ENCODE data around the gene AGAP9. TPM values are rescaled to one million over a fixed set of nuclear protein-coding genes. Genes with fewer than 3 reads are reported as not detected.
"Not testable (repeated sequence)": the region's sequence is repeated elsewhere in the genome, so short reads cannot be mapped to it uniquely, and the experiment has no call there.

Gene AGAP9
- total and polyA plus RNA-seq, 5 donors, result 3.3 to 4.9 (median 4.6) TPM

DNA sequence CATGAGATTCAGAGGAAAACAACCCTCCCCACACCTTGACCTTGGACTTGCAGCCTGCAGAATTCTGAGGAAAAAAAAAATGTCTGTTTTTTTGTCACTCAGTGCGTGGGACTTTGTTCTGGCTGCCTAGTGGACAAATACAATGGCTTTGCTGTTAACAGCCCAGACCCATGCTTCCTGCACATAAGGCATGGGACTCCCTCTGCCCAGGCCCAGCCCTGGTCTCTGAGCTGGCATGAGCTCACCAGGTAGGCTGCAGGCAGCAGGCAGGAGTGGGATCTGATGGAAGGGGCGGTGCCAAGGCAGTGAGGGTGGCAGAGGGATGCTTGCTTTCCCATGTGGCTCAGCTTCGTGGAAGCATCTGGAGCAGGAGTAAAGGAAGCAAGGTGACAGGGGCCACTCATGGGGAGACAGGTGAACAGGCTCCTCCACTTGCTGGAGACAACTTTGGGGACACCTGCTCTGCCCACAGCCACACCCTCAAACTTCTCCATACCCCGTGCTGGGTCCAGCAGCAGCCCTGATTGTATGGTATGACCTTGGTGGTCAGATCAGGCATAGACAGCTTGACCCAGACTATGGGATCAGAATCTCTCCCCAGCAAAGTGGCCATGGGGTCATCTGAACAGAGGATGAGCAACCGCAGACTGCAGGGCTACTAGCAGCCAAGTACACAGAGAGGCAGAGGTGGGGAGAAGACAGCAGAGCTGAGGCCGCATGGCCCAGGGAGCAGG, 66.5 kb downstream of the AGAP9 start:
- no peaks in the 10 kb centered on the region for H3K4me1 ChIP-seq (ENCODE audit: control insufficient read depth, insufficient read depth, low read length)
- no peak overlapping the region for H3K4me3 ChIP-seq (ENCODE audit: low read length)
- WGBS, result 90% methylated on average over 6 of the region's 6 CpGs
- ATAC-seq (no peak), DNase-seq (no peak)
- no peak overlapping the region for H3K27ac ChIP-seq (ENCODE audit: low read length)
- H3K9me3 ChIP-seq (ENCODE audit: control insufficient read depth, low read length), result no peaks in the 10 kb centered on the region
- intact Hi-C loops (cut with DNase I), result no loop called here
- H3K27me3 ChIP-seq (ENCODE audit: control insufficient read depth, insufficient read depth), result no peaks in the 10 kb centered on the region

DNA sequence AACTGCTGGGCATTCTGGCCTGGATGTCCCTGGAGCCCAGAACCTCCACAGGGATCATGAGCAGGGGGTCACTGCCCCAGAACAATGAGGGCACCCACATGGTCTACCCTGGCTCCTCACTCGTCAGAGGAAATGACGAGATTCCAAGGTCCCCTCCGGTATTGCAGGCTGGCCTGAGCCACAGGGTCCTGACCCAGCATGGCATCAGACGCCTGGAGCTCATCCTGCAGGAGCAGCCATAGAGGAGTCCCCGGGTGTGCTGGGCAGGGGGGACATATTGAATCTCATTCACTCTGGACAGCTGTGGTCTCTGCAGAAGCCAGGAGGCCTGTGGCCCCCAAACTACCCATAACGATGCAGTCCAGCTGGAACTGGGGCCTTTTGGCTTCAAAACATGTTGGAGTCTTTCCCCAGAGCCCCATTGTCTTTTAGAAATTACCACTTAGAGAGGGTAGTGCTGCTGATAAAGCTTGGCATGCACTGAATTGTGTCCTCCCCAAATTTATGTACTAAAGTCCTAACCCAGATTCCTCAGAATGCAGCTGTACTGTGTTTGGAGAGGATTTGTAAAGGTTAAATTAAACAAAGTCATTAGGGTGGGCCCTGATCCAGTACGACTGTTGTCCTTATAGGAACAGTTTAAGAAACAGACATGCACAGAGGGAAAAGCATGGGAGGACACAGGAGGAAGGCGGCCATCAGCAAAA, 67.2 kb downstream of the AGAP9 start:
- ATAC-seq (no peak), DNase-seq (no peak)
- Histone ChIP-seq H3K4me3 (ENCODE audit: low read length) (no peak overlapping the region), H3K9me3 (ENCODE audit: control insufficient read depth, low read length) (no peaks in the 10 kb centered on the region), H3K27ac (ENCODE audit: low read length) (no peak overlapping the region), H3K27me3 (ENCODE audit: control insufficient read depth, insufficient read depth) (no peaks in the 10 kb centered on the region), H3K4me1 (ENCODE audit: control insufficient read depth, insufficient read depth, low read length) (no peaks in the 10 kb centered on the region)
- intact Hi-C loops (cut with DNase I), result no loop called here
- whole genome bisulfite sequencing, result 71% methylated on average over 8 of the region's 8 CpGs

DNA sequence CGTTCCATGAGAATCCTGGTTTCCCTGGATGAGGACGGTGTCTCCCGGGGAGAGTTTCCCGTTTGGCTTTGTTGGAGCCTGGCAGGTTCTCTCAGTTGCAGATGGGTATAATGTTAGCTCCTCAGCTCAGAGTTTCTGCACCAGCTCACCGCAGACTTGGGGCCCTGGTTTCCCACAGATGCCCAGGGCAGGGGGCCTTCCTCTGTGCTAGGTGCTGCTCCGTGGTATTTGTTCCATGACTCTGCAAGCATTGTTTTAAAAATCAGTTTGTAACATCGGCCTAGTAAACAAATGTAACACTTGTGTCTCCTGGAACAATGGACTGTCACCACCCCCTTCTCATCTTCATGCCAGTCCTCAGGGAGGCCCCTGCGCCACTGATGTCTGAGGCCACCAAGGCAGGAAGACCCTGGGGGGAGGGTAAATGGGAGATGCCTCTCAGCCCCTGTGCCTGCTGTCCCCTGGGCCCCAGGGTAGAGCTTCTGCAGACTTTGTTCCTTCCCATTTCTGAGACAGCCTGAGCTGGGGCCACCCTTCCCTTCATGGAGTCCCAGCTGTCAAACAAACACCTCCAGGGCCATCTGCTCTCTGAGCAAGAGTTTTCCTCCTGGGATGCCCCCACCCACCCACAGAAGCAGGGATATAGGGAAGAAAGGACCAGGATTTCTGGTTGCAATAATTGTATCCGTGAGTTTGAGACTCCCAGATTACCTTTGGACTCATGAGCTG, 67.9 kb downstream of the AGAP9 start:
- ATAC-seq; H3K27me3 ChIP-seq (ENCODE audit: control insufficient read depth, insufficient read depth); H3K9me3 ChIP-seq (ENCODE audit: control insufficient read depth, low read length); H3K4me1 ChIP-seq (ENCODE audit: control insufficient read depth, insufficient read depth, low read length); DNase-seq; H3K27ac ChIP-seq (ENCODE audit: low read length); H3K4me3 ChIP-seq (ENCODE audit: low read length); intact Hi-C loops (cut with DNase I): not testable (repeated sequence)
- 76% methylated on average over 9 of the region's 9 CpGs for WGBS

DNA sequence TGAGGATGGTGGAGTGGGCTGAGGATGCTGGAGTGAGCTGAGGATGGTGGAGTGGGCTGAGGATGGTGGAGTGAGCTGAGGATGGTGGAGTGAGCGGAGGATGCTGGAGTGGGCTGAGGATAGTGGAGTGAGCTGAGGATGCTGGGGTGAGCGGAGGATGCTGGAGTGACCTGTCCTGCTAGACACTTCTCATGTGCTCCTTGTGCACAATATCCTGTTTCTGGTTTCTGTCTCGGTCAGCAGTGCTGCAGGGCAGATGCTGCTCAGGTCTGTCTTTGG, 68.7 kb downstream of the AGAP9 start:
- DNase-seq (no peak), ATAC-seq (no peak)
- Histone ChIP-seq H3K27ac (ENCODE audit: low read length) (no peak overlapping the region), H3K4me1 (ENCODE audit: control insufficient read depth, insufficient read depth, low read length) (no peaks in the 10 kb centered on the region), H3K4me3 (ENCODE audit: low read length) (no peak overlapping the region), H3K27me3 (ENCODE audit: control insufficient read depth, insufficient read depth) (no peaks in the 10 kb centered on the region), H3K9me3 (ENCODE audit: control insufficient read depth, low read length) (no peaks in the 10 kb centered on the region)
- intact Hi-C loops (cut with DNase I), result no loop called here
- 89% methylated on average over 3 of the region's 3 CpGs for WGBS

DNA sequence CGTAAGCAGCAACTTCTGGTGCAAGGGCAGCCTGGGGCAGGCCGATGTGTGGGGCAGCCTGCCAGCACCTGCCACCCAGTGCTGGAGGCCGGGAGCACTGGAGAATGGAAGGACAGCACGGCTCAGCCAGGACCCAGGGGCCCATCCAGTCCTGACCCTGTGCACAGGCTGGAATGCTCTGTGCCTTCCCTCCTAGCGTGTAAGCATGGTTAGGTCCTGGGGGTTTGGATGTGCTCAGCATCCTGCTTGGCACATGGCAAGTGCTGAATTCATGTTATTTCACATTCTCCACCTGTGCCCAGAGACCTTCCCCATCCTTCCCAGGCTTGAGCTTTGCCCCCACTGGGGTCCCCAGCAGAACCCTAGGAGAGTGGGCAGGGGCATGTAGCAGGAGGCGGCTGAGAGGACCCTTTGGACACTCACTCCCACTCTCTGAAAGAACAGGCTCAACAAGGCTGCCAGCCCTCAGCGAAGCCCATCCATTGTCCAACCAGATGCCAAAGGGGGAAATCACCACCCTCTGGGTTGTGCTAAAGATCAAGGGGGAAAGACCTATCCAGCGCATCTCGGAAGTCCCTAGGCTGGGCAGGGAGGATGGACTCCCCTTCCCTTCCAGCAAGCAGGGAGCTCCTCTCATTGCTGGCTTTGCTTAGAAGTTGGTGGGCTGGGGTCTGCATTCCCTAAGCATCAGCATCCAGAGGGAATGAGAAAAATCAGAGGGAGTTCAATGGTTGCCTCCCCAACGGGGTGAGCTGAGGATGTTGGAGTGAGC, 69.2 kb downstream of the AGAP9 start:
- DNase-seq (no peak), ATAC-seq (no peak)
- no peak overlapping the region for H3K4me3 ChIP-seq (ENCODE audit: low read length)
- intact Hi-C loops (cut with DNase I), result no loop called here
- 78% methylated on average over 10 of the region's 10 CpGs for WGBS
- H3K27me3 ChIP-seq (ENCODE audit: control insufficient read depth, insufficient read depth), result no peaks in the 10 kb centered on the region
- no peaks in the 10 kb centered on the region for H3K9me3 ChIP-seq (ENCODE audit: control insufficient read depth, low read length)
- H3K4me1 ChIP-seq (ENCODE audit: control insufficient read depth, insufficient read depth, low read length), result no peaks in the 10 kb centered on the region
- H3K27ac ChIP-seq (ENCODE audit: low read length), result no peak overlapping the region

DNA sequence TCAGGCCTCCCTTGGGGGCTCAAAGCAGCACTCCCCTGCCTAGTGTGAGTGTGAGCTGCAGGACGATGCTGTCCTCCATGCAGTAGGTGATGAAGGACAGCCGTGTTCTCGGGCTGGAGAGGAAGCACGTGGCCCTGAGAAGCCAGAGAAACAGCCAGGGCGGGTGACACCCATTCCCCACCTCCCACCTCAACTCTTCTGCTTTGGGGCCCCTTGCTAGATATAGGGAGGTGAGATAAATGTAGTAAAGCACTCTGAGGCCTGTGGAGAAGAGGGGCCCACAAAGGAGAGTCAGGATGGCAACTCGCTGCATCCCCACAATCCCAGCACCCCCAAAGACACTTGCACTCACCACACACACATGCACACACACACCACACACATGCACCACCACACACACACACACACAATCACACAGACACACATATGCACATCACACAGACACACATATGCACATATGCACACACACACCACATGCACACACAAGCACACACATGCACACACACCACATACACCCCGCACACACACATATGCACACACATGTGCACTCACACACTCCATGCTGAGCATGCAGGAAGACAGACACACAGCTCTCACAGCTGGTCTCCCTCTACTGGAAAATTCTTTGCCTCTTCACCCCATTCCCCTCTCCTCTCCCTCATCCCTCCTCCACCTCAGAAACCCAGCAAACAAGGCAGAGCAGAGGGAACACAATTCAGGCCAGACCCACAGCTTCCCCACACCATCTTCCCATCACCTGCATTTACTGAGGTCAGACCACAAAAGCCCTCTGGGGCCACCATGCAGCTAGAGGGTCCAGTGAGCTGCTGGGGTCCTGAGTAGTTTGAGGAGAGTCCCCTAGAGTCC, 70.1 kb downstream of the AGAP9 start:
- DNase-seq, result no peak
- Histone ChIP-seq H3K4me3 (ENCODE audit: low read length) (no peak overlapping the region), H3K9me3 (ENCODE audit: control insufficient read depth, low read length) (no peaks in the 10 kb centered on the region), H3K4me1 (ENCODE audit: control insufficient read depth, insufficient read depth, low read length) (no peaks in the 10 kb centered on the region), H3K27me3 (ENCODE audit: control insufficient read depth, insufficient read depth) (no peaks in the 10 kb centered on the region), H3K27ac (ENCODE audit: low read length) (no peak overlapping the region)
- intact Hi-C loops (cut with DNase I), result no loop called here
- ATAC-seq, result no peak
- 52% methylated on average over 7 of the region's 7 CpGs for WGBS

DNA sequence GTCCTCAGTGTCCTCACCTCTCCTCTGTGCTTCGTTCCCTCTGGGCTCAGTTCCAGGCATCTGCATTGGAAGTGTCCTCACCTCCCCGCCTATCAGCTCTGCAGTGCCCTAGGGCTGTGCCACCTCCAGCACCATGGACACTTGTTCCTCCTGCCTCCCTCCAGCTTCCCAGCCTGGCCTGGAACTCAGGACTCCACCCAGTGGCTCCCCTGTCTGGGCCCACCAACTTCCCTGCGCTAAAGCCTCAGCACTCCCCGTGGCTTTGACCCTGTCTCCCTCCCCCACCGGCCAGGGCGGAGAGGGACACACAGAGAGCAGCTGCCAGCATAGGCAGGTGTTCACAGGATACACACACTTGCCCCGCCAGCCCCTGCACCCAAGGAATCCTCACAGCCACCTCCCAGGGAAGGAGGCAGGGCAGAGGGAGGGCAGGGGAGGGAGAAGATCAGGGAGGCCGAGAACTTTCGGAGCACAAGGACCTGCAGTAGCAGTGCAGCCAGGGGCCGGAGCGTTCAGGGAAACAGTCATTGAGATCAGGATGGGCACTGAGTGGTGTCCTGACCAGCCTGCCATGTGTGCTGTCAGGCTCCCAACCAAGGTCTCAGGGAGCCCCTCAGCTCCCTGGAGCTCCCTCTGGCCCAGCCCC, 70.8 kb downstream of the AGAP9 start:
- H3K4me3 ChIP-seq (ENCODE audit: low read length), result no peak overlapping the region
- no peak overlapping the region for H3K27ac ChIP-seq (ENCODE audit: low read length)
- WGBS, result 62% methylated on average over 11 of the region's 11 CpGs
- ATAC-seq (no peak), DNase-seq (no peak)
- intact Hi-C loops (cut with DNase I), result no loop called here
- H3K27me3 ChIP-seq (ENCODE audit: control insufficient read depth, insufficient read depth), result no peaks in the 10 kb centered on the region
- no peaks in the 10 kb centered on the region for H3K4me1 ChIP-seq (ENCODE audit: control insufficient read depth, insufficient read depth, low read length)
- H3K9me3 ChIP-seq (ENCODE audit: control insufficient read depth, low read length), result no peaks in the 10 kb centered on the region

DNA sequence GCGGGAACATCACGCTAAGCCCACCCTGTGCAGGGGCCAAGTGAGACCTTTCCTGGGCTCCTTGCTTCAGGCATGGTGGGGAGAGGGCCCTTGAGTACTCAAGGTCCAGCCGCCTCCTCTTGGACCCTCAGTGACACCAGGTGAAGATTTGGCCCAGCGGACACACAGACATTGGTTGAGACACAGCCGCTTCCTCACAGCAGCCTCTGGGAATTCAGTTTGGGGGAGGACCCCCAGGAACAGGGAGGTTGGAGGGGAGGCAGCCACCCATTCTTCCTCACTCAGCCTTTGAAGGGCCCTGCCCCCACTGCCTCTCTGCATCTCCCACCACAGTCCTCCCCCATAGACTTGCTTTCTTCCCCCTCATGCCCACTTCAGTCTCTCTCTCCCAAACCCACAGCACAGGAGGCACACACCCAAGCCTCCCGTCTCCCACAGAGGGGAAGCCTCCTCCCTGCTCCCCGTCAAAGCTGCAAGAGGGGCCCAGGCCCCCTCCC, 71.4 kb downstream of the AGAP9 start:
- DNase-seq (no peak), ATAC-seq (no peak)
- Histone ChIP-seq H3K9me3 (ENCODE audit: control insufficient read depth, low read length) (no peaks in the 10 kb centered on the region), H3K4me1 (ENCODE audit: control insufficient read depth, insufficient read depth, low read length) (no peaks in the 10 kb centered on the region), H3K27me3 (ENCODE audit: control insufficient read depth, insufficient read depth) (no peaks in the 10 kb centered on the region), H3K4me3 (ENCODE audit: low read length) (no peak overlapping the region), H3K27ac (ENCODE audit: low read length) (no peak overlapping the region)
- intact Hi-C loops (cut with DNase I), result no loop called here
- WGBS, result 84% methylated on average over 7 of the region's 7 CpGs
